Mucosa of descending colon (tissue), 3 donors: Measurements from ENCODE around the gene SEPTIN1. TPM values are rescaled to one million over a fixed set of nuclear protein-coding genes. Genes with fewer than 3 reads are reported as not detected.
A peak's percentile ranks its signal among the peaks of the same experiment; 100 is the strongest.

Experiments
- ATAC-seq: fragments of 200-7000 bp; cut with Tn5 transposase; one replicate; pipeline ENCODE4 v1.9.1; 2020; ENCODE audit warnings: mild to moderate bottlenecking, moderate library complexity
- DNase-seq, 3 donors: peaks; one replicate each; pipeline ENCODE4 v3.0.0-alpha.2; 2020
- H3K36me3 ChIP-seq: fragments of 200-600 bp; one replicate; pipeline ENCODE4 v1.8.0; 2021; ENCODE audit warnings: low read depth, mild to moderate bottlenecking
- H3K4me1 ChIP-seq: fragments of 200-600 bp; one replicate; pipeline ENCODE4 v1.8.0; 2021; ENCODE audit warnings: low read depth, mild to moderate bottlenecking
- H3K4me3 ChIP-seq: fragments of 200-600 bp; one replicate; pipeline ENCODE4 v1.8.0; 2021; ENCODE audit warnings: mild to moderate bottlenecking
- H3K9me3 ChIP-seq: fragments of 200-600 bp; one replicate; pipeline ENCODE4 v1.8.0; 2021; ENCODE audit warnings: mild to moderate bottlenecking
- intact Hi-C, 2 donors: fragments of 100-400 bp; cut with DNase I in 1 of 2; cut with micrococcal nuclease in 1 of 2; formaldehyde crosslinking; loops; one replicate each; pipeline versions ENCODE4 v1.11.0 to v1.11.1; 2022; cut with DNase I, micrococcal nuclease
- total RNA-seq, 3 donors: library from RNA; stranded (reverse); fragmentation: NEBNext Ultra II Directional in 2 of 3; extraction: Animal tissue kit (Norgen Biotek cat#: 25700) in 2 of 3; gene quantifications; one replicate each; pipeline versions ENCODE4 v1.2.1 to v1.2.4, GENCODE V29; 2021 to 2023
- TF ChIP-seq, protein P1 (sequence below): fragments of 200-600 bp; IDR thresholded peaks from one replicate; pipeline ENCODE4 v1.8.0; 2022; ENCODE audit warnings: antibody characterized with exemption, mild to moderate bottlenecking
- donor health status: DM: no; HTN: no; CAD: no; lungs with moderate emphysema.
- donor health status: DM: no; HTN: no; CAD: no.
- donor health status: DM: no; HTN: yes; CAD: no.

Gene SEPTIN1
- total RNA-seq, 3 donors from 2014 or later, result 5.6 to 6.1 (median 6.0) TPM

- DNase-seq, result peak; percentile 94 to 98 (median 97)
- TF ChIP-seq, protein P1, sequence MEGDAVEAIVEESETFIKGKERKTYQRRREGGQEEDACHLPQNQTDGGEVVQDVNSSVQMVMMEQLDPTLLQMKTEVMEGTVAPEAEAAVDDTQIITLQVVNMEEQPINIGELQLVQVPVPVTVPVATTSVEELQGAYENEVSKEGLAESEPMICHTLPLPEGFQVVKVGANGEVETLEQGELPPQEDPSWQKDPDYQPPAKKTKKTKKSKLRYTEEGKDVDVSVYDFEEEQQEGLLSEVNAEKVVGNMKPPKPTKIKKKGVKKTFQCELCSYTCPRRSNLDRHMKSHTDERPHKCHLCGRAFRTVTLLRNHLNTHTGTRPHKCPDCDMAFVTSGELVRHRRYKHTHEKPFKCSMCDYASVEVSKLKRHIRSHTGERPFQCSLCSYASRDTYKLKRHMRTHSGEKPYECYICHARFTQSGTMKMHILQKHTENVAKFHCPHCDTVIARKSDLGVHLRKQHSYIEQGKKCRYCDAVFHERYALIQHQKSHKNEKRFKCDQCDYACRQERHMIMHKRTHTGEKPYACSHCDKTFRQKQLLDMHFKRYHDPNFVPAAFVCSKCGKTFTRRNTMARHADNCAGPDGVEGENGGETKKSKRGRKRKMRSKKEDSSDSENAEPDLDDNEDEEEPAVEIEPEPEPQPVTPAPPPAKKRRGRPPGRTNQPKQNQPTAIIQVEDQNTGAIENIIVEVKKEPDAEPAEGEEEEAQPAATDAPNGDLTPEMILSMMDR, result no peak
- Histone ChIP-seq H3K9me3 (no peaks in the 10 kb centered on the region), H3K36me3 (peaks cover 6% of the 10 kb centered on the region), H3K4me1 (peaks cover 16% of the 10 kb centered on the region), H3K4me3 (peak within 1 kb of the TSS; percentile 86)
- intact Hi-C loops, result no loop called here
- peak; percentile 91 for ATAC-seq
These were observed 27.0 kb downstream of the SEPTIN1 start, which contains the start of gene CD2BP2 for GRCh38 chr16:30355144-30355953. Gene CD2BP2, minus strand, starts transcription at chr16:30355308. Its CDS starts 627 bp downstream, at chr16:30354681.

DNA sequence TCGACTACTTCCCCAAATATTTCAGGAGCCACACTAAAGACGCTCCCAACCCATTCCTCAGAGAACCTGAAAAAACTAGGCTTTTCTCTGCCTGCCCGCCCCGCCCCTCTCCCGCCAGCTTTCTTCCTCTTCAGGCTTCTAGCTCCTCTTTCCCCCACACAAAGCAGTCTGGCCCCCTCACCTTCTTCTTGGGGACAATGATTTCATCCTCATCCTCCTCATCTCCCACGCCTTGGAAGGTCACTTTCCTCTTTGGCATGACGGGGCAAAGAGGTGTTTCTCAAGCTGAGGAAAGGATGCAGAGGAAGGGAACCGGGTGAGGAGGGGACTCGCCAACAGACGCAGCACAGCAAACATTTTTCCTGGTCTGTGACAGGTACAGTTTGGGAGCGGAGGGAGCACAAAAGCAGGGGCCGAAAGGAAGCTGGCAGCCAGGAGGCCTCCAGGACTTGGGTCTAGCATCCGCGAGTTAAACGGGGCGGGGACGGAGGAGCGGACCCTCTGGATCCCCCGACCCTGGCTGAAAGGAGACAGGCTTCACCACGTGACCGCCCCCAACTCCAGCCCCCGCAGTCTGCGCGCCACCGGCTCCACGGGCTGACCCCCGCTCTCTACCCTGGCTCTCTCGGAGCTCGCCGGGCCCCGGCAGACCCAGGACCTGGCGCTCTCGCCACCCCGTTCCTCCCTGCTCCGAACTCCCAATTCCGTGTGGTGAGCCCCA is 27.8 kb downstream of the SEPTIN1 start:
- Histone ChIP-seq H3K9me3 (no peaks in the 10 kb centered on the region), H3K4me1 (peaks cover 16% of the 10 kb centered on the region), H3K4me3 (peak overlapping the region; percentile 86), H3K36me3 (peaks cover 6% of the 10 kb centered on the region)
- TF ChIP-seq, protein P1, result no peak
- DNase-seq, result peak; percentile 49 to 59 (median 50)
- peak; percentile 28 for ATAC-seq
- intact Hi-C loops, result no loop called here

- intact Hi-C loops, result no loop called here
- Histone ChIP-seq H3K9me3 (no peaks in the 10 kb centered on the region), H3K4me1 (peaks cover 16% of the 10 kb centered on the region), H3K36me3 (peaks cover 6% of the 10 kb centered on the region), H3K4me3 (no peak overlapping the region)
- DNase-seq (peak in 2 of 3 donors; percentile 41 to 68), ATAC-seq (no peak)
- TF ChIP-seq, protein P1, result no peak
These were observed 28.8 kb downstream of the SEPTIN1 start for GRCh38 chr16:30353438-30354129.

- intact Hi-C loops, result no loop called here
- H3K4me3 ChIP-seq, result no peak overlapping the region
These were observed 29.6 kb downstream of the SEPTIN1 start for GRCh38 chr16:30352488-30353401.

More at GRCh38 chr16:30352488-30353401, 29.6 kb downstream of the SEPTIN1 start:
- no peak for ATAC-seq
- TF ChIP-seq, protein P1, result no peak
- H3K4me1 ChIP-seq, result peaks cover 16% of the 10 kb centered on the region
- no peaks in the 10 kb centered on the region for H3K9me3 ChIP-seq
- DNase-seq, result peak in 2 of 3 donors; percentile 20 to 38
- H3K36me3 ChIP-seq, result peaks cover 6% of the 10 kb centered on the region
